BLaER1 treated with 17β-estradiol and CSF1 and Interleukin-3, amounts not matched to agents 10 nM and 100 nM (cell line): ENCODE results near the gene CD22.
A peak's percentile ranks its signal among the peaks of the same experiment; 100 is the strongest.

ENCODE experiments used
- H3K27ac ChIP-seq, 11 experiments: shearing (Covaris generic); formaldehyde crosslinking; 2 replicates each; pipeline ENCODE4 v1.8.1; 2022
- H3K27me3 ChIP-seq, 11 experiments: shearing (Covaris generic); formaldehyde crosslinking; 2 replicates each; pipeline ENCODE4 v1.8.1; 2022
- H3K36me3 ChIP-seq, 11 experiments: shearing (Covaris generic); formaldehyde crosslinking; 2 replicates each; pipeline ENCODE4 v1.8.1; 2022
- H3K4me1 ChIP-seq, 10 experiments: shearing (Covaris generic); formaldehyde crosslinking; 2 replicates each; pipeline ENCODE4 v1.8.1; 2022
- H3K4me2 ChIP-seq, 11 experiments: shearing (Covaris generic); formaldehyde crosslinking; 2 replicates each; pipeline ENCODE4 v1.8.1; 2022
- H3K4me3 ChIP-seq, 10 experiments: shearing (Covaris generic); formaldehyde crosslinking; 2 replicates each; pipeline ENCODE4 v1.8.1; 2022
- H3K9ac ChIP-seq, 11 experiments: shearing (Covaris generic); formaldehyde crosslinking; 2 replicates each; pipeline ENCODE4 v1.8.1; 2022
- H3K9me3 ChIP-seq, 11 experiments: shearing (Covaris generic); formaldehyde crosslinking; replicated peaks in 1 of 11; 2 replicates each; pipeline ENCODE4 v1.8.1; 2022
- H4K20me1 ChIP-seq, 11 experiments: shearing (Covaris generic); formaldehyde crosslinking; 2 replicates each; pipeline ENCODE4 v1.8.1; 2022
- Cebpa-rat ChIP-seq, 11 experiments: shearing (Covaris generic); IDR thresholded peaks; 2 replicates each; pipeline ENCODE4 v1.8.1; 2022

The CD22 gene

GRCh38 chr19:35381926-35382325 lies 52.9 kb downstream of the CD22 start:
- TF ChIP-seq Cebpa-rat (IDR thresholded peaks at IDR 0.05) = no peak
- peaks cover 0 to 7% (median 0%) of the 10 kb centered on the region in 11 experiments; a peak in 1 of 22 replicates for H3K36me3 ChIP-seq
- no peak overlapping the region for H3K27ac ChIP-seq
- H3K9ac ChIP-seq = no peak overlapping the region
- H3K4me3 ChIP-seq = no peak overlapping the region
- H3K4me1 ChIP-seq = peaks cover 9 to 13% (median 11%) of the 10 kb centered on the region in 10 experiments
- no peak overlapping the region for H3K4me2 ChIP-seq
- no peaks in the 10 kb centered on the region for H3K27me3 ChIP-seq
- H3K9me3 ChIP-seq = peaks cover 49 to 71% (median 60%) of the 10 kb centered on the region in 11 experiments
- H4K20me1 ChIP-seq = no peaks in the 10 kb centered on the region

DNA sequence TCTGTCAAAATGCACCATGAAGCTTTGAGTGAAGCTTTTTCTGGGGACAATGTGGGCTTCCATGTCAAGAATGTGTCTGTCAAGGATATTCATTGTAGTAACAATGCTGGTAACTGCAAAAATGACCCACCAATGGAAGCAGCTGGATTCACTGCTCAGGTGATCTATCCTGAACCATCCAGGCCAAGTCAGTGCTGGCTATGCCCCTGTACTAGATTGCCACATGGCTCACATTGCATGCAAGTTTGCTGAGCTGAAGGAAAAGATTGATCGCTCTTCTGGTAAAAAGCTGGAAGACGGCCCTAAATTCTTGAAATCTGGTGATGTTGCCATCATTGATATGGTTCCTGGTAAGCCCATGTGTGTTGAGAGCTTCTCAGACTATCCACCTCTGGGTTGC lies 54.5 kb downstream of the CD22 start:
- Histone ChIP-seq H3K4me2 (no peak overlapping the region), H3K4me3 (no peak overlapping the region), H3K27me3 (no peaks in the 10 kb centered on the region), H3K27ac (no peak overlapping the region), H3K4me1 (no peaks in the 10 kb centered on the region), H3K9me3 (peaks cover 59 to 80% (median 68%) of the 10 kb centered on the region in 11 experiments), H4K20me1 (no peaks in the 10 kb centered on the region), H3K36me3 (peaks cover 0 to 7% (median 0%) of the 10 kb centered on the region in 11 experiments; a peak in 2 of 22 replicates), H3K9ac (no peak overlapping the region)
- TF ChIP-seq Cebpa-rat (IDR thresholded peaks at IDR 0.05) = no peak

DNA sequence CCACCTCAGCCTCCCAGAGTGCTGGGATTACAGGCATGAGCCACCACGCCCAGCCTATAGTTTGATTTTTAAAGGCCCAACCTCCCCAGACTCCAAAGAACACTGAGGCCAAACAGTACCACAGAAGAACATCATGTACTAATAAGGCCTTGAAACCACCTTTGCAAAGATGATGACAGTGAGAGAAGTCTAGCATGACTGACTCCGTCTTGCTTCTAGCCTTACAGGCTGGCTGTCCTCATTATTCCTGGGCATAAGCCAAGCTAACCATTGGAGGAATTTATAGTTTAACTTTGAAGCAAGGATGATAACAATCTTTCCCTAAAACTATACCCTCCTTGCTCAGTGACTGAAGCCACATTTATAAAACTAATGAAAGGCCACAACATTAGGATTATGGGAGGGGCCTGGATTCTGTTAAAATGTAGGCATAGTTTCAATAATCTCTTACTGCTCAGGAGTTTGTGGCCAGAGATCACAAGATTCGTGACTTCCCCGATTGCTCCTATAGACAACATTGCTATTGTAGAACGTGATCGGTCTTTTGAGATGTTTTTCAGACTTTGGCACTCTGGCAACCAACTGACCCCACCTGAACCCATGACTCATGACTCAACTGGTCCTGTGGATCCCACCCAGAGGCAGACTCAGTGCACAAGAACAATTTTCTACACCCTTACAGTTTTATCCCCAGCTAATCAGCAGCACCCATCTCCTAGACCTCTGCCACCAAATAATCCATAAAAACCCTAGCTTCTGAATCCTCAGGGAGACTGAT lies 59.5 kb downstream of the CD22 start:
- Histone ChIP-seq H3K27ac (no peak overlapping the region), H3K4me1 (peaks cover 6 to 15% (median 8%) of the 10 kb centered on the region in 10 experiments; a peak in 19 of 20 replicates), H4K20me1 (no peaks in the 10 kb centered on the region), H3K4me2 (no peak overlapping the region), H3K36me3 (peaks cover 0 to 7% (median 0%) of the 10 kb centered on the region in 11 experiments; a peak in 2 of 22 replicates), H3K9me3 (peaks cover 57 to 76% (median 62%) of the 10 kb centered on the region in 11 experiments), H3K9ac (no peak overlapping the region), H3K4me3 (no peak overlapping the region), H3K27me3 (no peaks in the 10 kb centered on the region)
- no peak for TF ChIP-seq Cebpa-rat (IDR thresholded peaks at IDR 0.05)

GRCh38 chr19:35389192-35389861 lies 60.3 kb downstream of the CD22 start:
- Histone ChIP-seq H4K20me1 (no peaks in the 10 kb centered on the region), H3K9ac (no peak overlapping the region), H3K4me2 (peak overlapping the region in 2 of 11 experiments; percentile 17 to 29; a peak in 2 of 22 replicates), H3K27me3 (no peaks in the 10 kb centered on the region), H3K9me3 (peaks cover 49 to 67% (median 54%) of the 10 kb centered on the region in 11 experiments), H3K27ac (no peak overlapping the region), H3K4me1 (peaks cover 9 to 22% (median 12%) of the 10 kb centered on the region in 10 experiments; a peak in 19 of 20 replicates), H3K4me3 (no peak overlapping the region), H3K36me3 (peaks cover 0 to 7% (median 0%) of the 10 kb centered on the region in 11 experiments; a peak in 2 of 22 replicates)
- TF ChIP-seq Cebpa-rat (IDR thresholded peaks at IDR 0.05) = no peak

DNA sequence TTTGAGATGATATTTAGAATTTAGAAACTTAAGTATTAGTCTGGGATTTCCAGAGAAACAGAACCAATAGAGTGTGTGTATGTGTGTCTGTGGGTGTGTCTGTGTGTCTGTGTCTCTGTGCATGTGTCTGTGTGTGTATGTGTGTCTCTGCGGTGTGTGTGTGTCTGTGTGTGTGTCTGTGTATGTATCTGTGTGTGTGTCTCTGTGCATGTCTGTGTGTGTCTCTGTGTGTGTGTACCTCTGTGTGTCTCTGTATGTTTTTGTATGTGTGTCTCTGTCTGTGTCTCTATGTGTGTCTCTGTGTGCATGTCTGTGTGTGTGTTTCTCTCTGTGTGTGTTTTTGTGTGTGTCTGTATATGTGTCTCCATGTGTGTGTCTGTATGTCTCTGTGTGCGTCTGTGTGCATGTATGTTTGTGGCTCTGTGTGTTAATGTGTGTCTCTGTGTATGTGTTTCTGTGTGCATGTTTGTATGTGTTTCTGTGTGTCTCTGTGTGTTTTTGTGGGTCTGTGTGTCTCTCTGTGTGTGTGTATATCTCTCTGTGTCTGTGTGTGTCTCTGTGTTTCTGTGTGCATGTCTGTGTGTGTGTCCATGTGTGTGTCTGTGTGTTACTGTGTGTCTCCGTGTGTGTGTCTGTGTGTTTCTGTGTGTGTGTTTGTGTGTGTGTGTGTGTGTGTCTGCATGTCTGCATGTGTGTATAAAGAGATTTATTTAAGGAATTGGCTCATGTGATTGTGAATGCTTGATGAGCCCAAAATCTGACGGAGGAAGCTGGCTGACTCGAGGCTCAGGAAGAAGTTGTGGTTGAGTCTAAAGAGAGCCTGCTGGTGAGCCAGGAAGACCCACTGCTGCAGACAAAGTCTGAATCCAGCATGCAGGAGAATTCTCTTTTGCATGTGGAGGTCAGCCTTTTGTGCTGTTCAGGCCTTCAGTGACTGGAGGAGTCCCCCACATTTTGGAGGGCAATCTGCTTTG lies 64.0 kb downstream of the CD22 start:
- H3K4me3 ChIP-seq = no peak overlapping the region
- H3K4me2 ChIP-seq = peak overlapping the region; percentile 22 to 67 (median 42); a peak in 21 of 22 replicates
- H3K27me3 ChIP-seq = no peaks in the 10 kb centered on the region
- no peak overlapping the region for H3K27ac ChIP-seq
- peaks cover 12 to 30% (median 17%) of the 10 kb centered on the region in 11 experiments; a peak in 21 of 22 replicates for H3K9me3 ChIP-seq
- no peak for TF ChIP-seq Cebpa-rat (IDR thresholded peaks at IDR 0.05)
- H3K36me3 ChIP-seq = no peaks in the 10 kb centered on the region; a peak in 1 of 22 replicates
- peaks cover 9 to 46% (median 16%) of the 10 kb centered on the region in 10 experiments; a peak in 19 of 20 replicates for H3K4me1 ChIP-seq
- H3K9ac ChIP-seq = peak overlapping the region in 2 of 11 experiments; percentile 13 to 15; a peak in 1 of 22 replicates
- no peaks in the 10 kb centered on the region for H4K20me1 ChIP-seq

DNA sequence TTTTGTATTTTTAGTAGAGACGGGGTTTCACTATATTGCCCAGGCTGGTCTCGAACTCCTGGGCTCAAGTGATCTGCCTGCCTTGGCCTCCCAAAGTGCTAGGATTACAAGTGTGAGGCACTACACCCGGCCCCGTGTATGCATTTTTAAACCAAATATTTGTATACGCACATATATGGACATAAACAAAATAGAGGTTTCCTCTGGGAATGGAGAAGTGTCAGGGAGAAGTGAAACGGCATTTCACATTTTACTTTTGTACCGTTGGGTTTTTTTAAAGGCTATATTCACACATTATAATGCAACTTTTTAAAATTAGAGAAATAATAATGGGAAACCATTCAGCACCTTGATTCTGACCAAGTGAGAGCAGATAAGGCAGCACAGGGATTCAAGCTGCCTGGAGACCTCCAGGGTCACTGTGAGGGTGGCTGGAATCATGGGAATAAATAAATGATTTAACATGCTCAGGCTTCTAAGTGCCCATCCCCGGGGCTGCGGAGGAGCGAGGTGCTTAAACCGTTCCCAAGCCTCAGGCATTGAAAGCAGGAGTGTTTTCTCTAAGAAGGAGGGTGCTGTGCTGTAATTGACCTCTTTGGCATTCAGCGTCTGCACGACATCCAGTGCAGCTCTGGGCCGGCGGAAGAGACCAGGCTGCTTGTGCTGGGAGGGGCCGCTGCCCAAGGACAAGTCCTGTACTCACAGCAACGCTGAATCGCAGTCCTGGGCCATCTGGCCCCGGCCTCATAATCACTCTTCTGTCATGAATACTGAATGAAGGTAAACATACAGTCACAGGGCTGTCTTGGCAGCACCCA lies 66.6 kb downstream of the CD22 start:
- H3K36me3 ChIP-seq = no peaks in the 10 kb centered on the region
- no peaks in the 10 kb centered on the region for H4K20me1 ChIP-seq
- H3K9me3 ChIP-seq = peaks cover 0 to 7% (median 0%) of the 10 kb centered on the region in 11 experiments; a peak in 1 of 22 replicates
- peaks cover 22 to 46% (median 24%) of the 10 kb centered on the region in 10 experiments for H3K4me1 ChIP-seq
- H3K27me3 ChIP-seq = no peaks in the 10 kb centered on the region
- peak overlapping the region in 1 of 11 experiments; percentile 11; a peak in 1 of 22 replicates for H3K9ac ChIP-seq
- peak overlapping the region in 1 of 11 experiments; percentile 4; a peak in 1 of 22 replicates for H3K27ac ChIP-seq
- peak overlapping the region in 4 of 11 experiments; percentile 4 to 82 (median 54); a peak in 7 of 22 replicates for H3K4me2 ChIP-seq
- no peak overlapping the region for H3K4me3 ChIP-seq
- no peak for TF ChIP-seq Cebpa-rat (IDR thresholded peaks at IDR 0.05)

GRCh38 chr19:35396240-35396885 lies 67.4 kb downstream of the CD22 start:
- H3K4me2 ChIP-seq = peak overlapping the region in 2 of 11 experiments; percentile 51 to 82; a peak in 5 of 22 replicates
- no peak overlapping the region for H3K4me3 ChIP-seq
- no peaks in the 10 kb centered on the region for H3K36me3 ChIP-seq
- peaks cover 26 to 54% (median 29%) of the 10 kb centered on the region in 10 experiments for H3K4me1 ChIP-seq
- H3K9me3 ChIP-seq = no peaks in the 10 kb centered on the region
- peak in 4 of 11 experiments; percentile 19 to 76 (median 41); a peak in 5 of 22 replicates for TF ChIP-seq Cebpa-rat (IDR thresholded peaks at IDR 0.05)
- no peak overlapping the region for H3K9ac ChIP-seq
- no peak overlapping the region for H3K27ac ChIP-seq
- H3K27me3 ChIP-seq = no peaks in the 10 kb centered on the region
- H4K20me1 ChIP-seq = no peaks in the 10 kb centered on the region
